Measurements from ENCODE around the gene DHDH.
"Not testable (repeated sequence)": the region's sequence is repeated elsewhere in the genome, so short reads cannot be mapped to it uniquely, and the experiment has no call there.

The DHDH gene

DNA sequence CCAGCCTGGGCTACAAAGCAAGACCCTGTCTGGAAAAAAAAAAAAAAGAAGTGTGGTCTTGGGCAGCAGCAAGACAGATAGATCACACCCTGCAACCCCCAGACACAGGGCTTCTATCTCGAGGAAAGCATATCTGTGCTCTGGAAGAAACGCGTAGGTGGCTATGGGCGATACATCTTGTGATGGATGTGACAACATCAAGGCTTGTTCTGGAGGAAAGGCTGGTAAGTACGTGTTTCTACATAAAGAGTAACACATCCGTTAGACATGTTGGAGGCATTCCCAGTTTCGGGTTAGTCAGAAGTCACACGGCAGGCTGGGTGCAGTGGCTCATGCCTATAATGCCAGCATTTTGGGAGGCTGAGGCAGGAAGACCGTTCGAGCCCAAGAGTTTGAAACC lies 6.6 kb upstream of the DHDH start:
- H2AFZ ChIP-seq (ENCODE audit: low read depth, low read length, severe bottlenecking), result no peak overlapping the region
- no peak overlapping the region for H3K9ac ChIP-seq (ENCODE audit: low read length)
- no peak for TF ChIP-seq EZH2phosphoT487 (conservative IDR thresholded peaks at IDR 0.05; ENCODE audit: low read length)
- TF ChIP-seq, protein P1, sequence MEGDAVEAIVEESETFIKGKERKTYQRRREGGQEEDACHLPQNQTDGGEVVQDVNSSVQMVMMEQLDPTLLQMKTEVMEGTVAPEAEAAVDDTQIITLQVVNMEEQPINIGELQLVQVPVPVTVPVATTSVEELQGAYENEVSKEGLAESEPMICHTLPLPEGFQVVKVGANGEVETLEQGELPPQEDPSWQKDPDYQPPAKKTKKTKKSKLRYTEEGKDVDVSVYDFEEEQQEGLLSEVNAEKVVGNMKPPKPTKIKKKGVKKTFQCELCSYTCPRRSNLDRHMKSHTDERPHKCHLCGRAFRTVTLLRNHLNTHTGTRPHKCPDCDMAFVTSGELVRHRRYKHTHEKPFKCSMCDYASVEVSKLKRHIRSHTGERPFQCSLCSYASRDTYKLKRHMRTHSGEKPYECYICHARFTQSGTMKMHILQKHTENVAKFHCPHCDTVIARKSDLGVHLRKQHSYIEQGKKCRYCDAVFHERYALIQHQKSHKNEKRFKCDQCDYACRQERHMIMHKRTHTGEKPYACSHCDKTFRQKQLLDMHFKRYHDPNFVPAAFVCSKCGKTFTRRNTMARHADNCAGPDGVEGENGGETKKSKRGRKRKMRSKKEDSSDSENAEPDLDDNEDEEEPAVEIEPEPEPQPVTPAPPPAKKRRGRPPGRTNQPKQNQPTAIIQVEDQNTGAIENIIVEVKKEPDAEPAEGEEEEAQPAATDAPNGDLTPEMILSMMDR (IDR thresholded peaks at IDR 0.05; ENCODE audit: insufficient read depth, low read length, poor library complexity, severe bottlenecking), result no peak
- no peaks in the 10 kb centered on the region for H3K27me3 ChIP-seq (ENCODE audit: low read length)
- no peak overlapping the region for H3K4me2 ChIP-seq (ENCODE audit: low read depth, low read length, poor library complexity, severe bottlenecking)
- H3F3A ChIP-seq (ENCODE audit: insufficient read depth), result no peaks in the 10 kb centered on the region
- H3K9me2 ChIP-seq (replicated peaks; ENCODE audit: insufficient read depth, low read length), result no peaks in the 10 kb centered on the region
- H3K9me3 ChIP-seq (ENCODE audit: insufficient read depth, low read length), result no peaks in the 10 kb centered on the region
- H3K36me3 ChIP-seq (ENCODE audit: low read length), result no peaks in the 10 kb centered on the region
- no peak overlapping the region for H3K4me3 ChIP-seq (ENCODE audit: insufficient read depth, low read length, poor library complexity, severe bottlenecking)
- no peaks in the 10 kb centered on the region for H4K20me1 ChIP-seq (ENCODE audit: low read depth, low read length)
- H3K27ac ChIP-seq (ENCODE audit: low read depth, low read length), result no peak overlapping the region
- H3K79me2 ChIP-seq (ENCODE audit: insufficient read depth, low read length), result no peaks in the 10 kb centered on the region

DNA sequence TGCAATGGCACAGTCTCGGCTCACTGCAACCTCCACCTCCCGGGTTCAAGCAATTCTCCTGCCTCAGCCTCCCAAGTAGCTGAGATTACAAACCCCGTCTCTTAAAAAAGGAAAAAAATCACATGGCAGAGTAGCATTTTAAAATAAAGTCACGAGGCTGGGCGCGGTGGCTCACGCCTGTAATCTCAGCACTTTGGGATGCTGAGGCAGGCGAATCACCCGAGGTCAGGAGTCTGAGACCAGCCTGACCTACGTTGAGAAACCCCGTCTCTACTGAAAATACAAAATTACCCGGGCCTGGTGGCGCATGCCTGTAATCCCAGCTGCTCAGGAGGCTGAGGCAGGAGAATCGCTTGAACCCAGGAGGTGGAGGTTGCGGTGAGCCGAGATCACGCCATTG lies 5.8 kb upstream of the DHDH start:
- not testable (repeated sequence) for H3K4me3 ChIP-seq (ENCODE audit: insufficient read depth, low read length, poor library complexity, severe bottlenecking); H4K20me1 ChIP-seq (ENCODE audit: low read depth, low read length); H3K9me2 ChIP-seq (replicated peaks; ENCODE audit: insufficient read depth, low read length); H3K9me3 ChIP-seq (ENCODE audit: insufficient read depth, low read length); H2AFZ ChIP-seq (ENCODE audit: low read depth, low read length, severe bottlenecking); H3K27ac ChIP-seq (ENCODE audit: low read depth, low read length); H3F3A ChIP-seq (ENCODE audit: insufficient read depth); H3K36me3 ChIP-seq (ENCODE audit: low read length); H3K27me3 ChIP-seq (ENCODE audit: low read length); H3K4me2 ChIP-seq (ENCODE audit: low read depth, low read length, poor library complexity, severe bottlenecking); H3K79me2 ChIP-seq (ENCODE audit: insufficient read depth, low read length); H3K9ac ChIP-seq (ENCODE audit: low read length)

DNA sequence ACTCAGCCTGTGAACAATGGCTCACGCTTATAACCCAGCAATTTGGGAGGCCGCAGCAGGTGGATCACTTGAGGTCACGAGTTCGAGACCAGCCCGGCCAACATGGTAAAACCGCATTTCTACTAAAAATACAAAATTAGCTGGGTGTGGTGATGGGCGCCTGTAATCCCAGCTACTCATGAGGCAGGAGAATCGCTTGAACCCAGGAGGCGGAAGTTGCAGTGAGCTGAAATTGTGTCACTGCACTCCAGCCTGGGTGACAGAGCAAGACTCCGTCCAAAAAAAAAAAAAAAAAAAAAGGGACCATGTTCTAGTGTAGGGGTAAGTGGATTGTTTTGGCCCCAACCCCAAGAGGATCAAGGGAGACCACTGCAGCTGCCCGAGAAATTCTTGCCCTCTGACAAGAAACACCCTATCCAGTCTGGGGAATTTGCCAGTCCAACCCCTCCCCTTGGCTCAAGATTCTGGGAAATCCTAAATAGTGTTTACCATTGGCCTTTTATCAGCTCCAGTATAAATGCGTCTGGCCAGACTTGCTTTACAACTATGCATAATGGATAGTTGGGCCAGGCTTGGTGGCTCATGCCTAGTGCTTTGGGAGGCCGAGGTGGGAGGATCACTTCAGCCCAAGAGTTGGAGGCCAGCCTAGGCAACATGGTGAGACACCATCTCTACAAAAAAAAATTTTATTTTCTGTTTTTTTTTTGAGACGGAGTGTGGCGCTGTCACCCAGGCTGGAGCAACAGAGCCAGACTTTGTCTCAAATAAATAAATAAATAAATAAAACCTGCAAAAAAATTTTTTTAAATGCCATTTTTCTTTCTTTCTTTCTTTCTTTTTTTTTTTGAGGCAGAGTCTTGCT lies 5.1 kb upstream of the DHDH start:
- no peak overlapping the region for H3K4me3 ChIP-seq (ENCODE audit: insufficient read depth, low read length, poor library complexity, severe bottlenecking)
- no peaks in the 10 kb centered on the region for H3K27me3 ChIP-seq (ENCODE audit: low read length)
- TF ChIP-seq, protein P1 (IDR thresholded peaks at IDR 0.05; ENCODE audit: insufficient read depth, low read length, poor library complexity, severe bottlenecking), result no peak
- TF ChIP-seq EZH2phosphoT487 (conservative IDR thresholded peaks at IDR 0.05; ENCODE audit: low read length), result no peak
- no peaks in the 10 kb centered on the region for H3K79me2 ChIP-seq (ENCODE audit: insufficient read depth, low read length)
- no peaks in the 10 kb centered on the region for H3K36me3 ChIP-seq (ENCODE audit: low read length)
- H3K9me2 ChIP-seq (replicated peaks; ENCODE audit: insufficient read depth, low read length), result no peaks in the 10 kb centered on the region
- peaks cover 4% of the 10 kb centered on the region; the same call in 1 of the 2 replicates for H3F3A ChIP-seq (ENCODE audit: insufficient read depth)
- no peak overlapping the region for H3K4me2 ChIP-seq (ENCODE audit: low read depth, low read length, poor library complexity, severe bottlenecking)
- H3K9me3 ChIP-seq (ENCODE audit: insufficient read depth, low read length), result no peaks in the 10 kb centered on the region
- no peaks in the 10 kb centered on the region for H4K20me1 ChIP-seq (ENCODE audit: low read depth, low read length)
- no peak overlapping the region for H2AFZ ChIP-seq (ENCODE audit: low read depth, low read length, severe bottlenecking)
- H3K27ac ChIP-seq (ENCODE audit: low read depth, low read length), result no peak overlapping the region
- H3K9ac ChIP-seq (ENCODE audit: low read length), result no peak overlapping the region

DNA sequence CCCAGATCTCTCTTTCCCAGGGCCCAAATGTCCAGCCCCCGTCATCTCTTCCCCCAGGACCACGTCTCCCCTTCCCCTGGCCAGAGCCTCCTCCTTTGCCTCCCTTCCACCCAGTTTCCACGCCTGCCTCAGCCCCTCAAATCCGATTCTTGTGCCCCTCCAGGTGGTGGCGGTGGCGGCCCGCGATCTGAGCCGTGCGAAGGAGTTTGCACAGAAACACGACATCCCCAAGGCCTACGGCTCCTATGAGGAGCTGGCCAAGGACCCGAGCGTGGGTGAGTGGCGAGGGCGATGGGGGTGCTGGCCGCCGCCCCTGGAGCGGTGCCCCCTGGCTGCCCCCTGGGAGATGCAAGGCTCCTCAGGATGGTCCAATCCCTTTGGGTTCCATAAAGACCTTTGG lies 1.3 kb downstream of the DHDH start:
- TF ChIP-seq EZH2phosphoT487 (conservative IDR thresholded peaks at IDR 0.05; ENCODE audit: low read length), result no peak
- TF ChIP-seq, protein P1 (IDR thresholded peaks at IDR 0.05; ENCODE audit: insufficient read depth, low read length, poor library complexity, severe bottlenecking), result no peak
- Histone ChIP-seq H3K9ac (ENCODE audit: low read length) (no peak overlapping the region), H3K4me3 (ENCODE audit: insufficient read depth, low read length, poor library complexity, severe bottlenecking) (no peak overlapping the region), H3K79me2 (ENCODE audit: insufficient read depth, low read length) (no peaks in the 10 kb centered on the region), H3K9me2 (replicated peaks; ENCODE audit: insufficient read depth, low read length) (no peaks in the 10 kb centered on the region), H3K9me3 (ENCODE audit: insufficient read depth, low read length) (no peaks in the 10 kb centered on the region), H2AFZ (ENCODE audit: low read depth, low read length, severe bottlenecking) (no peak overlapping the region), H3K27me3 (ENCODE audit: low read length) (no peaks in the 10 kb centered on the region), H3K27ac (ENCODE audit: low read depth, low read length) (no peak overlapping the region), H3K4me2 (ENCODE audit: low read depth, low read length, poor library complexity, severe bottlenecking) (no peak overlapping the region), H3K36me3 (ENCODE audit: low read length) (no peaks in the 10 kb centered on the region), H3F3A (ENCODE audit: insufficient read depth) (peaks cover 4% of the 10 kb centered on the region; the same call in 1 of the 2 replicates), H4K20me1 (ENCODE audit: low read depth, low read length) (no peaks in the 10 kb centered on the region)
